CD14-positive monocyte (primary cell): ENCODE results near the gene PTPRN2. TPM values are rescaled to one million over a fixed set of nuclear protein-coding genes. Genes with fewer than 3 reads are reported as not detected.

Experiments used
- DNase-seq, 3 donors: peaks; one replicate each; pipeline ENCODE4 v3.0.0-alpha.2; 2011 to 2022
- H2AFZ ChIP-seq: 2 replicates; pipeline ENCODE4 v1.6.0; 2012; ENCODE audit warnings: mild to moderate bottlenecking, low read depth, low read length, inconsistent platforms; ENCODE audit not compliant: insufficient read depth, poor library complexity, severe bottlenecking
- H3K27ac ChIP-seq, 2 donors: 1 replicate in 1 of 2; 2 replicates in 1 of 2; pipeline ENCODE4 v1.5.1; 2012 to 2013; ENCODE audit warnings: low read length in 2 of 2, control low read depth in 1 of 2, inconsistent platforms in 1 of 2, low read depth in 1 of 2, mild to moderate bottlenecking in 1 of 2
- H3K27me3 ChIP-seq, 2 donors: one replicate each; pipeline versions ENCODE4 v1.6.0 to v1.6.1; 2011 to 2013; ENCODE audit warnings: low read length in 2 of 2; ENCODE audit not compliant: control insufficient read depth in 2 of 2, insufficient read depth in 2 of 2
- H3K36me3 ChIP-seq, 2 donors: replicated peaks in 1 of 2; 1 replicate in 1 of 2; 2 replicates in 1 of 2; pipeline versions ENCODE4 v1.5.1 to v1.6.1; 2012 to 2013; ENCODE audit warnings: low read length in 2 of 2, control low read depth in 1 of 2, inconsistent platforms in 1 of 2, mild to moderate bottlenecking in 1 of 2; ENCODE audit not compliant: insufficient read depth in 2 of 2, control insufficient read depth in 1 of 2
- H3K4me1 ChIP-seq, 2 donors: 1 replicate in 1 of 2; 2 replicates in 1 of 2; pipeline versions ENCODE4 v1.5.1 to v1.6.1; 2012 to 2013; ENCODE audit warnings: low read length in 2 of 2, control low read depth in 1 of 2, inconsistent platforms in 1 of 2, mild to moderate bottlenecking in 1 of 2, moderate library complexity in 1 of 2; ENCODE audit not compliant: insufficient read depth in 2 of 2, control insufficient read depth in 1 of 2
- H3K4me2 ChIP-seq: replicated peaks from 2 replicates; pipeline ENCODE3; 2012; ENCODE audit warnings: low read length, moderate library complexity, mild to moderate bottlenecking; ENCODE audit not compliant: poor library complexity, severe bottlenecking; ENCODE audit errors: extremely low read depth
- H3K4me3 ChIP-seq, 3 experiments: fragments of 200-600 bp in 1 of 3; sonication (generic) in 1 of 3; replicated peaks in 1 of 3; 1 replicate in 2 of 3; 2 replicates in 1 of 3; pipeline ENCODE4 v1.5.1; 2011 to 2013; ENCODE audit warnings: low read length in 3 of 3, mild to moderate bottlenecking in 3 of 3, control low read depth in 2 of 3, low read depth in 2 of 3, inconsistent platforms in 1 of 3, moderate library complexity in 1 of 3
- H3K79me2 ChIP-seq: 2 replicates; pipeline ENCODE4 v1.6.0; 2012; ENCODE audit warnings: mild to moderate bottlenecking, control low read depth, inconsistent platforms, low read length, moderate library complexity; ENCODE audit not compliant: insufficient read depth
- H3K9ac ChIP-seq: 2 replicates; pipeline ENCODE4 v1.6.0; 2017; ENCODE audit warnings: low read length, mild to moderate bottlenecking; ENCODE audit not compliant: insufficient read depth, poor library complexity, severe bottlenecking
- H3K9me3 ChIP-seq, 2 donors: replicated peaks in 1 of 2; 1 replicate in 1 of 2; 2 replicates in 1 of 2; pipeline versions ENCODE4 v1.5.1 to v1.6.1; 2012 to 2013; ENCODE audit warnings: low read length in 2 of 2, control low read depth in 1 of 2; ENCODE audit not compliant: control insufficient read depth in 1 of 2, insufficient read depth in 1 of 2
- H4K20me1 ChIP-seq: 2 replicates; pipeline ENCODE4 v1.6.0; 2012; ENCODE audit warnings: mild to moderate bottlenecking, low read length, control low read depth, moderate library complexity; ENCODE audit not compliant: insufficient read depth
- H3K27ac Mint-ChIP-seq, 7 donors: one replicate each; pipeline ENCODE4 v1.8.0; 2020; ENCODE audit warnings: mild to moderate bottlenecking in 7 of 7, mixed read lengths in 7 of 7, moderate library complexity in 6 of 7, inconsistent platforms in 2 of 7
- H3K27me3 Mint-ChIP-seq, 3 donors: one replicate each; pipeline ENCODE4 v1.8.0; 2021 to 2022; ENCODE audit warnings: low read depth in 3 of 3, mild to moderate bottlenecking in 3 of 3, mixed read lengths in 3 of 3, moderate library complexity in 3 of 3, inconsistent platforms in 1 of 3
- H3K36me3 Mint-ChIP-seq, 2 donors: one replicate each; pipeline ENCODE4 v1.8.0; 2020; ENCODE audit warnings: mixed read lengths in 2 of 2, inconsistent platforms in 1 of 2, mild to moderate bottlenecking in 1 of 2
- H3K4me1 Mint-ChIP-seq: one replicate; pipeline ENCODE4 v1.8.0; 2020; ENCODE audit warnings: mild to moderate bottlenecking, mixed read lengths
- H3K4me3 Mint-ChIP-seq, 2 donors: one replicate each; pipeline ENCODE4 v1.8.0; 2020; ENCODE audit warnings: mild to moderate bottlenecking in 2 of 2, mixed read lengths in 2 of 2, moderate library complexity in 1 of 2
- H3K9me3 Mint-ChIP-seq, 7 donors: one replicate each; pipeline ENCODE4 v1.8.0; 2020 to 2022; ENCODE audit warnings: mixed read lengths in 7 of 7, mild to moderate bottlenecking in 6 of 7, moderate library complexity in 6 of 7, inconsistent platforms in 2 of 7
- WGBS: methylation state at CpG from one replicate; pipeline ENCODE4 v1.1.5; 2013; ENCODE audit warnings: missing lambda C conversion rate; ENCODE audit not compliant: insufficient coverage; 5-methylcytosine and 5-hydroxymethylcytosine counted together
- intact Hi-C, 2 donors: fragments of 100-400 bp; cut with micrococcal nuclease; formaldehyde crosslinking; loops; one replicate each; pipeline versions ENCODE4 v1.15.0 to v1.15.1; 2023
- polyA plus RNA-seq, 3 donors: library from polyadenylated mRNA; depleted of rRNA in 1 of 3; unstranded in 2 of 3; stranded (reverse) in 1 of 3; fragments of 300-500 nt in 2 of 3; fragments of >200 nt in 1 of 3; fragmentation: Illumina TruSeq in 2 of 3; gene quantifications; 1 replicate in 2 of 3; 2 replicates in 1 of 3; pipeline ENCODE4 v1.2.3, GENCODE V29; 2012 to 2021
- TF ChIP-seq, protein P1 (sequence below): fragments of 200-600 bp; IDR thresholded peaks from one replicate; pipeline ENCODE4 v1.8.0; 2022; ENCODE audit warnings: antibody characterized with exemption, mild to moderate bottlenecking

Gene PTPRN2
- polyA plus RNA-seq, 3 donors = 0.25 to 1.4 (median 0.97) TPM

DNA sequence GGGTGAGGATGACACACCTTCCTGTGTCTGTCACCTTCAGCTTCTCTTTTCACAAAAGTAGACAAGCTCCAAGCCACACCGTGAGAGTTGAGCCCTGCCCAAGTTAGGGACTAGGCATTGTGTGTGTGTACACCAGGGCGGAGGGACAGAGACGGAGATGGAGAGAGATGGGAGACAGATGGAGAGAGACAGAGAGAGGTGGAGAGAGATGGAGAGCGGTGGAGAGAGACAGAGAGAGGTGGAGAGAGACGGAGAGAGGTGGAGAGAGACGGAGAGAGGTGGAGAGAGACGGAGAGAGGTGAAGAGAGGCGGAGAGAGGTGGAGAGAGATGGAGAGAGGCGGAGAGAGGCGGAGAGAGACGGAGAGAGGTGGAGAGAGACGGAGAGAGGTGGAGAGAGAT, 1043.8 kb downstream of the PTPRN2 start:
- H3K9me3 Mint-ChIP-seq = peaks cover 0 to 5% (median 0%) of the 10 kb centered on the region in 7 donors

DNA sequence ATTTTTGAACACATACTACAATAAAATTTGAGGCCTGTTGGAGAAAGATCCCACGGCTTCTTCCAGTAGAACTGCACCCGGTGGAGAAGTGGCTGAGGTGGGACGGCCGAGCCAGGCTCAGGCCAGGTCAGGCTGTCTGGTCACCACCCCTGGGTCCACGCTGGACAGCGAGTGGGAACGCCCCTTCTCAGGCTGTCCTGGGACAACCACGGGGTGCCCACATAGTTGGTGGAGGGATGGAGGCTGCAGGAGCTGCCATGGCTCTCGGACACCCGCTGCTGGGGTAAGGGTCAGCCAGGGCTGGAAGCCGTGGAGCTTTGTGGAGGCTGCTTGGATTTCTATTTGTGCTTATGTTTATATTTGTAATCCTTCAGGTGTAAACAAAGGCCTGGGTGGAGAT, 1044.3 kb downstream of the PTPRN2 start:
- H3K27me3 ChIP-seq = no peaks in the 10 kb centered on the region
- WGBS = 98% methylated on average over 11 of the region's 11 CpGs
- no peak overlapping the region for H3K4me2 ChIP-seq
- no peak for DNase-seq
- H3K9me3 ChIP-seq = no peaks in the 10 kb centered on the region
- peaks cover 1 to 9% (median 9%) of the 10 kb centered on the region in 3 donors for H3K27me3 Mint-ChIP-seq
- H3K9me3 Mint-ChIP-seq = peaks cover 0 to 5% (median 0%) of the 10 kb centered on the region in 7 donors
- H4K20me1 ChIP-seq = no peaks in the 10 kb centered on the region
- H3K36me3 Mint-ChIP-seq = no peaks in the 10 kb centered on the region
- H3K79me2 ChIP-seq = no peaks in the 10 kb centered on the region
- H3K9ac ChIP-seq = no peak overlapping the region
- intact Hi-C loops = no loop called here
- TF ChIP-seq, protein P1, sequence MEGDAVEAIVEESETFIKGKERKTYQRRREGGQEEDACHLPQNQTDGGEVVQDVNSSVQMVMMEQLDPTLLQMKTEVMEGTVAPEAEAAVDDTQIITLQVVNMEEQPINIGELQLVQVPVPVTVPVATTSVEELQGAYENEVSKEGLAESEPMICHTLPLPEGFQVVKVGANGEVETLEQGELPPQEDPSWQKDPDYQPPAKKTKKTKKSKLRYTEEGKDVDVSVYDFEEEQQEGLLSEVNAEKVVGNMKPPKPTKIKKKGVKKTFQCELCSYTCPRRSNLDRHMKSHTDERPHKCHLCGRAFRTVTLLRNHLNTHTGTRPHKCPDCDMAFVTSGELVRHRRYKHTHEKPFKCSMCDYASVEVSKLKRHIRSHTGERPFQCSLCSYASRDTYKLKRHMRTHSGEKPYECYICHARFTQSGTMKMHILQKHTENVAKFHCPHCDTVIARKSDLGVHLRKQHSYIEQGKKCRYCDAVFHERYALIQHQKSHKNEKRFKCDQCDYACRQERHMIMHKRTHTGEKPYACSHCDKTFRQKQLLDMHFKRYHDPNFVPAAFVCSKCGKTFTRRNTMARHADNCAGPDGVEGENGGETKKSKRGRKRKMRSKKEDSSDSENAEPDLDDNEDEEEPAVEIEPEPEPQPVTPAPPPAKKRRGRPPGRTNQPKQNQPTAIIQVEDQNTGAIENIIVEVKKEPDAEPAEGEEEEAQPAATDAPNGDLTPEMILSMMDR = no peak
- H3K4me3 ChIP-seq = no peak overlapping the region
- no peaks in the 10 kb centered on the region for H3K36me3 ChIP-seq
- peak overlapping the region in 1 of 7 donors; percentile 26 for H3K27ac Mint-ChIP-seq
- no peaks in the 10 kb centered on the region for H3K4me1 Mint-ChIP-seq
- H3K27ac ChIP-seq = no peak overlapping the region
- H3K4me3 Mint-ChIP-seq = no peak overlapping the region
- H3K4me1 ChIP-seq = no peaks in the 10 kb centered on the region
- H2AFZ ChIP-seq = no peak overlapping the region

More for the DNA sequence above, 1043.8 kb downstream of the PTPRN2 start:
- DNase-seq = no peak
- H3K4me2 ChIP-seq = no peak overlapping the region
- Mint-ChIP-seq H3K27ac (no peak overlapping the region), H3K4me3 (no peak overlapping the region), H3K36me3 (no peaks in the 10 kb centered on the region), H3K27me3 (peaks cover 1 to 9% (median 9%) of the 10 kb centered on the region in 3 donors), H3K4me1 (no peaks in the 10 kb centered on the region)
- H3K79me2 ChIP-seq = no peaks in the 10 kb centered on the region
- intact Hi-C loops = no loop called here
- H3K27ac ChIP-seq = no peak overlapping the region
- H3K9me3 ChIP-seq = no peaks in the 10 kb centered on the region
- H4K20me1 ChIP-seq = no peaks in the 10 kb centered on the region
- no peaks in the 10 kb centered on the region for H3K27me3 ChIP-seq
- TF ChIP-seq, protein P1 = no peak
- WGBS = 94% methylated on average over 10 of the region's 12 CpGs
- H3K36me3 ChIP-seq = no peaks in the 10 kb centered on the region
- no peak overlapping the region for H3K4me3 ChIP-seq
- no peak overlapping the region for H3K9ac ChIP-seq
- no peak overlapping the region for H2AFZ ChIP-seq
- H3K4me1 ChIP-seq = no peaks in the 10 kb centered on the region
